Measurements from ENCODE around the gene TCL1B. TPM values are rescaled to one million over a fixed set of nuclear protein-coding genes. Genes with fewer than 3 reads are reported as not detected.

TCL1B gene
- total and polyA plus RNA-seq, 2 of the 13 experiments (the other 11 are each of a cell fraction or from before 2014, with no cell fraction given) = not detected

DNA sequence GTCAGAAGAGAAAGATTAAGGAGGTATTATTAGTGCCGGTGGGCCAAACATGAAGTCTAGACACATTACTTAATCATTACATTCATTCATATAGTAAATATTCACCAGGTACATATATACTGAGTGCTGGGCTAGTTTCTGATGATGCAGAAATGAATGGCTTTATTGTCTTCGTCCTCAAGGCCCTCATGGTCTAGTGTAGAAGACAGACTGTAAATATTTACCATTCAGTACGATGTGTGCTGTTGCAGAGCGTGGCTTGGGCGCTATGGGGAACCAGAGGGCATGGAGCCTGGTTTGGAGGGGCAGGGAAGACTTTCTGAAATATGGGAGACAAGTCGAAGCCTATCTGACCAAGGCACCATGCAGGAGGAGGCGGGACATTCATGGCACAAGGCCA lies 37.0 kb upstream of the TCL1B start (continued):
- TF ChIP-seq, protein P1, sequence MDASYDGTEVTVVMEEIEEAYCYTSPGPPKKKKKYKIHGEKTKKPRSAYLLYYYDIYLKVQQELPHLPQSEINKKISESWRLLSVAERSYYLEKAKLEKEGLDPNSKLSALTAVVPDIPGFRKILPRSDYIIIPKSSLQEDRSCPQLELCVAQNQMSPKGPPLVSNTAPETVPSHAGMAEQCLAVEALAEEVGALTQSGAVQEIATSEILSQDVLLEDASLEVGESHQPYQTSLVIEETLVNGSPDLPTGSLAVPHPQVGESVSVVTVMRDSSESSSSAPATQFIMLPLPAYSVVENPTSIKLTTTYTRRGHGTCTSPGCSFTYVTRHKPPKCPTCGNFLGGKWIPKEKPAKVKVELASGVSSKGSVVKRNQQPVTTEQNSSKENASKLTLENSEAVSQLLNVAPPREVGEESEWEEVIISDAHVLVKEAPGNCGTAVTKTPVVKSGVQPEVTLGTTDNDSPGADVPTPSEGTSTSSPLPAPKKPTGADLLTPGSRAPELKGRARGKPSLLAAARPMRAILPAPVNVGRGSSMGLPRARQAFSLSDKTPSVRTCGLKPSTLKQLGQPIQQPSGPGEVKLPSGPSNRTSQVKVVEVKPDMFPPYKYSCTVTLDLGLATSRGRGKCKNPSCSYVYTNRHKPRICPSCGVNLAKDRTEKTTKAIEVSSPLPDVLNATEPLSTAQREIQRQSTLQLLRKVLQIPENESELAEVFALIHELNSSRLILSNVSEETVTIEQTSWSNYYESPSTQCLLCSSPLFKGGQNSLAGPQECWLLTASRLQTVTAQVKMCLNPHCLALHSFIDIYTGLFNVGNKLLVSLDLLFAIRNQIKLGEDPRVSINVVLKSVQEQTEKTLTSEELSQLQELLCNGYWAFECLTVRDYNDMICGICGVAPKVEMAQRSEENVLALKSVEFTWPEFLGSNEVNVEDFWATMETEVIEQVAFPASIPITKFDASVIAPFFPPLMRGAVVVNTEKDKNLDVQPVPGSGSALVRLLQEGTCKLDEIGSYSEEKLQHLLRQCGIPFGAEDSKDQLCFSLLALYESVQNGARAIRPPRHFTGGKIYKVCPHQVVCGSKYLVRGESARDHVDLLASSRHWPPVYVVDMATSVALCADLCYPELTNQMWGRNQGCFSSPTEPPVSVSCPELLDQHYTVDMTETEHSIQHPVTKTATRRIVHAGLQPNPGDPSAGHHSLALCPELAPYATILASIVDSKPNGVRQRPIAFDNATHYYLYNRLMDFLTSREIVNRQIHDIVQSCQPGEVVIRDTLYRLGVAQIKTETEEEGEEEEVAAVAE (CRISPR knock-in tag; IDR thresholded peaks at IDR 0.05; ENCODE audit: borderline replicate concordance) = no peak
- TF ChIP-seq ZNF496 (CRISPR knock-in tag; IDR thresholded peaks at IDR 0.05; ENCODE audit: insufficient replicate concordance) = no peak
- TF ChIP-seq NCOR1 (IDR thresholded peaks at IDR 0.05; ENCODE audit: borderline replicate concordance, low read length) = peak; percentile 18; the same call in 1 of the 2 replicates
- no peak for TF ChIP-seq ESRRA (CRISPR knock-in tag; IDR thresholded peaks at IDR 0.05; ENCODE audit: low read depth)
- no peak for TF ChIP-seq FOXA1 (IDR thresholded peaks at IDR 0.05)
- TF ChIP-seq FOXA1 (CRISPR knock-in tag; IDR thresholded peaks at IDR 0.05) = peak; percentile 64
- TF ChIP-seq ERF (CRISPR knock-in tag; IDR thresholded peaks at IDR 0.05) = no peak
- TF ChIP-seq KLF9 (CRISPR knock-in tag; IDR thresholded peaks at IDR 0.05; ENCODE audit: low read depth) = no peak
- TF ChIP-seq, protein P2, sequence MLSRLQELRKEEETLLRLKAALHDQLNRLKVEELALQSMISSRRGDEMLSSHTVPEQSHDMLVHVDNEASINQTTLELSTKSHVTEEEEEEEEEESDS (CRISPR knock-in tag; IDR thresholded peaks at IDR 0.05; ENCODE audit: borderline replicate concordance) = no peak
- TF ChIP-seq NFRKB (IDR thresholded peaks at IDR 0.05) = no peak
- TF ChIP-seq, protein P3, sequence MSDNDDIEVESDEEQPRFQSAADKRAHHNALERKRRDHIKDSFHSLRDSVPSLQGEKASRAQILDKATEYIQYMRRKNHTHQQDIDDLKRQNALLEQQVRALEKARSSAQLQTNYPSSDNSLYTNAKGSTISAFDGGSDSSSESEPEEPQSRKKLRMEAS (IDR thresholded peaks at IDR 0.05) = peak; percentile 45; the same call in 1 of the 2 replicates
- TF ChIP-seq ZBTB39 (CRISPR knock-in tag; IDR thresholded peaks at IDR 0.05) = no peak
- no peak for TF ChIP-seq ZC3H4 (CRISPR knock-in tag; IDR thresholded peaks at IDR 0.05; ENCODE audit: borderline replicate concordance)
- no peak for TF ChIP-seq ZNF225 (CRISPR knock-in tag; IDR thresholded peaks at IDR 0.05)
- TF ChIP-seq, protein P4, sequence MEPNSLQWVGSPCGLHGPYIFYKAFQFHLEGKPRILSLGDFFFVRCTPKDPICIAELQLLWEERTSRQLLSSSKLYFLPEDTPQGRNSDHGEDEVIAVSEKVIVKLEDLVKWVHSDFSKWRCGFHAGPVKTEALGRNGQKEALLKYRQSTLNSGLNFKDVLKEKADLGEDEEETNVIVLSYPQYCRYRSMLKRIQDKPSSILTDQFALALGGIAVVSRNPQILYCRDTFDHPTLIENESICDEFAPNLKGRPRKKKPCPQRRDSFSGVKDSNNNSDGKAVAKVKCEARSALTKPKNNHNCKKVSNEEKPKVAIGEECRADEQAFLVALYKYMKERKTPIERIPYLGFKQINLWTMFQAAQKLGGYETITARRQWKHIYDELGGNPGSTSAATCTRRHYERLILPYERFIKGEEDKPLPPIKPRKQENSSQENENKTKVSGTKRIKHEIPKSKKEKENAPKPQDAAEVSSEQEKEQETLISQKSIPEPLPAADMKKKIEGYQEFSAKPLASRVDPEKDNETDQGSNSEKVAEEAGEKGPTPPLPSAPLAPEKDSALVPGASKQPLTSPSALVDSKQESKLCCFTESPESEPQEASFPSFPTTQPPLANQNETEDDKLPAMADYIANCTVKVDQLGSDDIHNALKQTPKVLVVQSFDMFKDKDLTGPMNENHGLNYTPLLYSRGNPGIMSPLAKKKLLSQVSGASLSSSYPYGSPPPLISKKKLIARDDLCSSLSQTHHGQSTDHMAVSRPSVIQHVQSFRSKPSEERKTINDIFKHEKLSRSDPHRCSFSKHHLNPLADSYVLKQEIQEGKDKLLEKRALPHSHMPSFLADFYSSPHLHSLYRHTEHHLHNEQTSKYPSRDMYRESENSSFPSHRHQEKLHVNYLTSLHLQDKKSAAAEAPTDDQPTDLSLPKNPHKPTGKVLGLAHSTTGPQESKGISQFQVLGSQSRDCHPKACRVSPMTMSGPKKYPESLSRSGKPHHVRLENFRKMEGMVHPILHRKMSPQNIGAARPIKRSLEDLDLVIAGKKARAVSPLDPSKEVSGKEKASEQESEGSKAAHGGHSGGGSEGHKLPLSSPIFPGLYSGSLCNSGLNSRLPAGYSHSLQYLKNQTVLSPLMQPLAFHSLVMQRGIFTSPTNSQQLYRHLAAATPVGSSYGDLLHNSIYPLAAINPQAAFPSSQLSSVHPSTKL (CRISPR knock-in tag; IDR thresholded peaks at IDR 0.05) = peak; percentile 54
- 0 out of 2 replicates have a peak, but pooled peaks have one; percentile 23 for TF ChIP-seq GATAD2A (CRISPR knock-in tag; IDR thresholded peaks at IDR 0.05)
- no peak for TF ChIP-seq ZNF160 (CRISPR knock-in tag; IDR thresholded peaks at IDR 0.05)
- no peak for TF ChIP-seq ZNF678 (CRISPR knock-in tag; IDR thresholded peaks at IDR 0.05)
